Lower lobe of right lung (tissue), 2 donors: ENCODE measurements around the gene ANKRD12. TPM values are rescaled to one million over a fixed set of nuclear protein-coding genes. Genes with fewer than 3 reads are reported as not detected.

Source experiments
- ATAC-seq, 2 donors: fragments of 200-7000 bp; cut with Tn5 transposase; one replicate each; pipeline ENCODE4 v1.9.1; 2020 to 2022; ENCODE audit warnings: mild to moderate bottlenecking in 2 of 2, moderate library complexity in 2 of 2
- DNase-seq: peaks from one replicate; pipeline ENCODE4 v3.0.0-alpha.2; 2020
- H3K27ac ChIP-seq: fragments of 200-600 bp; one replicate; pipeline ENCODE4 v1.8.0; 2022
- H3K27me3 ChIP-seq: fragments of 200-600 bp; one replicate; pipeline ENCODE4 v1.8.0; 2022; ENCODE audit warnings: low read depth
- H3K36me3 ChIP-seq: fragments of 200-600 bp; one replicate; pipeline ENCODE4 v1.8.0; 2022; ENCODE audit warnings: mild to moderate bottlenecking
- H3K4me1 ChIP-seq: fragments of 200-600 bp; one replicate; pipeline ENCODE4 v1.8.0; 2022
- H3K4me3 ChIP-seq: fragments of 200-600 bp; one replicate; pipeline ENCODE4 v1.8.0; 2022; ENCODE audit warnings: mild to moderate bottlenecking
- H3K9me3 ChIP-seq: fragments of 200-600 bp; one replicate; pipeline ENCODE4 v1.8.0; 2022
- CTCF ChIP-seq: fragments of 200-600 bp; IDR thresholded peaks from one replicate; pipeline ENCODE4 v1.8.0; 2022; ENCODE audit warnings: antibody characterized with exemption, mild to moderate bottlenecking
- intact Hi-C: fragments of 100-400 bp; cut with DNase I; formaldehyde crosslinking; loops from one replicate; pipeline ENCODE4 v1.11.0; 2022
- total RNA-seq: library from RNA; stranded (reverse); fragmentation: NEBNext Ultra II Directional; extraction: Animal tissue kit (Norgen Biotek cat#: 25700); gene quantifications from one replicate; pipeline ENCODE4 v1.2.1, GENCODE V29; 2021
- donor health status: DM: no; HTN: yes; CAD: no; lungs with severe emphysema.

Gene ANKRD12
- total RNA-seq, 1 donor from 2014 or later = 77.7 TPM

GRCh38 chr18:9132628-9133027 is 4.0 kb upstream of the ANKRD12 start:
- Histone ChIP-seq H3K27ac (no peak overlapping the region), H3K27me3 (no peaks in the 10 kb centered on the region), H3K9me3 (no peaks in the 10 kb centered on the region), H3K4me1 (peaks cover 30% of the 10 kb centered on the region), H3K4me3 (no peak overlapping the region), H3K36me3 (peaks cover 62% of the 10 kb centered on the region)
- TF ChIP-seq CTCF = no peak
- intact Hi-C loops = no loop called here
- ATAC-seq = no peak
- DNase-seq = no peak

- intact Hi-C loops = no loop called here
- H3K4me3 ChIP-seq = no peak overlapping the region
- H3K4me1 ChIP-seq = peaks cover 26% of the 10 kb centered on the region
- H3K27ac ChIP-seq = no peak overlapping the region
- no peak for TF ChIP-seq CTCF
- no peaks in the 10 kb centered on the region for H3K9me3 ChIP-seq
- no peak for ATAC-seq
- no peaks in the 10 kb centered on the region for H3K27me3 ChIP-seq
- DNase-seq = no peak
- H3K36me3 ChIP-seq = peaks cover 56% of the 10 kb centered on the region
Observed at GRCh38 chr18:9133225-9133624, 3.4 kb upstream of the ANKRD12 start.

DNA sequence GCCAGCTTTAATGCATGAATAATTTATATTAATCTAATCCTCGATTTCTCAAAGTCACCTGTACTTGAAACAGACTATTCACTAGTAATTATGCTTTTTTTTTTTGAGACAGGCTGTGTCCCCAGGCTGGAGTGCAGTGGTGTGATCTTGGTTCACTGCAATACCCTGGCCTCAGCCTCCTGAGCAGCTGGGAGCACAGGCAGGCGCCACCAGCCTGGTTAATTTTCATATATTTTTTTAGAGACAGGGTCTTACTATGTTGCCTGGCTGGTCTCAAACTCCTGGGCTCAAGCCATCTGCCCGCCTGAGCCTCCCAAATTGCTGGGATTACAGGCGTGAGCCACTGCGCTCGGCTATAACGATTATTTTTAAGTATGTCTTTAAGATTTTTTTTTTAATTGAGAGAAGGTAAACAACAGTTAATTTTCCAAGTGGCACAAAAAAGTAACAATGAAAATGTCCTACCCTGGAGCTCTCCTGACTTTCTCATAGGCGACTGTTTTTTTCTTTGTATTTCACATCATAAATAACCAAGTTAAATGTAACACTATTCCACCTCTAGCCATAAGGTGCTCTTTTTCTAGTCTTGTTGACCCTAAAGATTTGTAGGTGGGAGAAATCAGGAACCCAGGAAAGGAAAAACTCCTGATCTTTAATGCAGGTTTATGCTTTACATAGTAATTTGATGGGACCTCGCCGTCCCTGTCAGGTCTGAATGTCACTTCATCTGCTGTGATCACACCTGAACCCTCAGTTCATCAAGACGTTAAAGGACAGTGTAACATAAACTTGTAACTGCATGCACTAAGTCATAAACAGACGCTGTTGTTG is 1.3 kb upstream of the ANKRD12 start:
- H3K4me1 ChIP-seq = peaks cover 46% of the 10 kb centered on the region
- DNase-seq = no peak
- no peak for ATAC-seq
- no peaks in the 10 kb centered on the region for H3K9me3 ChIP-seq
- intact Hi-C loops = no loop called here
- no peaks in the 10 kb centered on the region for H3K27me3 ChIP-seq
- no peak for TF ChIP-seq CTCF
- H3K36me3 ChIP-seq = peaks cover 38% of the 10 kb centered on the region
- peak overlapping the region; percentile 98 for H3K27ac ChIP-seq
- peak overlapping the region; percentile 83 for H3K4me3 ChIP-seq

DNA sequence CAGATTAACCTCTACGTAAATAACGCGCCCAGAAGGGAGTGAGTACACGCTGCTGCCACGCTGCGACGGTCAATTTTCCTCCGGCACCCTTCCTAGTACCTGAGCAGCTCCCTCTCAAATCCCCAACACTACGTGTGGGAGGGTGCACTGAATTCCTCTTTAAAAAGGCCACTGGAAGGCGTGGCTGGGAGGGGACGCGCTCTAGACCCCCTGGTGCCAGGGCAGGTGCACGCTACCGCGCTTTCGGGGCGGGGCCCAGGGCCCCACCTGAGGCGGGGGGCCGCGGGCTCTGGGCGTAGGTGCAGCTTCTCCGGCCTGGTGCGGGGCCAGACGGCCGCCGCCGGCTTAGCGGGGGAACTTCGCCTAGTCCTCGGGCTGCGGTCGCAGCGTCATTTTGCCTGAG is 668 bp upstream of the ANKRD12 start:
- peaks cover 53% of the 10 kb centered on the region for H3K4me1 ChIP-seq
- peak overlapping the region; percentile 98 for H3K27ac ChIP-seq
- DNase-seq (no peak), ATAC-seq (peak; percentile 47 to 59)
- no peaks in the 10 kb centered on the region for H3K27me3 ChIP-seq
- intact Hi-C loops = no loop called here
- peak overlapping the region; percentile 83 for H3K4me3 ChIP-seq
- TF ChIP-seq CTCF = no peak
- H3K36me3 ChIP-seq = peaks cover 32% of the 10 kb centered on the region
- H3K9me3 ChIP-seq = no peaks in the 10 kb centered on the region

GRCh38 chr18:9137168-9138066 is 836 bp downstream of the ANKRD12 start:
- Histone ChIP-seq H3K4me1 (peaks cover 68% of the 10 kb centered on the region), H3K4me3 (peak overlapping the region; percentile 83), H3K27ac (peak overlapping the region; percentile 98), H3K36me3 (peaks cover 17% of the 10 kb centered on the region), H3K9me3 (no peaks in the 10 kb centered on the region), H3K27me3 (no peaks in the 10 kb centered on the region)
- ATAC-seq (peak; percentile 46 to 47), DNase-seq (peak; percentile 80)
- no peak for TF ChIP-seq CTCF
- intact Hi-C loops = no loop called here
